CD4-positive, alpha-beta T cell treated with Interleukin-1 beta for 1 hour (primary cell): Measurements from ENCODE around the gene NLRC3.

Experiments
- DNase-seq, 2 donors: peaks; one replicate each; pipeline ENCODE4 v3.0.0-alpha.2; 2020 to 2022

Gene NLRC3

GRCh38 chr16:3597676-3598075 lies 20.5 kb upstream of the NLRC3 start:
- no peak for DNase-seq

GRCh38 chr16:3597226-3597625 lies 20.0 kb upstream of the NLRC3 start:
- no peak for DNase-seq

- DNase-seq = no peak
Measured at GRCh38 chr16:3596101-3596861, 19.1 kb upstream of the NLRC3 start.

GRCh38 chr16:3595521-3596021 lies 18.4 kb upstream of the NLRC3 start:
- no peak for DNase-seq

- DNase-seq = no peak
Measured at GRCh38 chr16:3595110-3595486, 17.9 kb upstream of the NLRC3 start.

GRCh38 chr16:3594316-3595109 lies 17.3 kb upstream of the NLRC3 start:
- no peak for DNase-seq

- DNase-seq = no peak
Measured at GRCh38 chr16:3592559-3592958, 15.4 kb upstream of the NLRC3 start.

- no peak for DNase-seq
Measured at GRCh38 chr16:3591991-3592390, 14.8 kb upstream of the NLRC3 start.

- DNase-seq = no peak
Measured at GRCh38 chr16:3591436-3591803, 14.2 kb upstream of the NLRC3 start.

- DNase-seq = no peak
Measured at GRCh38 chr16:3590736-3591435, 13.7 kb upstream of the NLRC3 start.

GRCh38 chr16:3589991-3590701 lies 12.9 kb upstream of the NLRC3 start:
- no peak for DNase-seq

- peak in 1 of 2 donors; percentile 41 for DNase-seq
Measured at GRCh38 chr16:3589441-3589921, 12.3 kb upstream of the NLRC3 start.

- DNase-seq = no peak
Measured at GRCh38 chr16:3589001-3589400, 11.8 kb upstream of the NLRC3 start.

GRCh38 chr16:3587547-3588110 lies 10.4 kb upstream of the NLRC3 start:
- no peak for DNase-seq

GRCh38 chr16:3584412-3584811 lies 7.2 kb upstream of the NLRC3 start:
- DNase-seq = no peak

GRCh38 chr16:3583303-3584038 lies 6.3 kb upstream of the NLRC3 start:
- no peak for DNase-seq

GRCh38 chr16:3582276-3583165 lies 5.3 kb upstream of the NLRC3 start:
- no peak for DNase-seq

- DNase-seq = no peak
Measured at GRCh38 chr16:3581392-3581791, 4.2 kb upstream of the NLRC3 start.

- no peak for DNase-seq
Measured at GRCh38 chr16:3580686-3581085, 3.5 kb upstream of the NLRC3 start.

GRCh38 chr16:3580251-3580651 lies 3.0 kb upstream of the NLRC3 start:
- DNase-seq = no peak

- no peak for DNase-seq
Measured at GRCh38 chr16:3579776-3580175, 2.6 kb upstream of the NLRC3 start.
